K562 (cell line): Measurements from ENCODE around the gene LILRB3. TPM values are rescaled to one million over a fixed set of nuclear protein-coding genes. Genes with fewer than 3 reads are reported as not detected.

ENCODE experiments used
- BHLHE40 ChIP-seq: IDR thresholded peaks from 2 replicates; pipeline ENCODE4 v1.6.1; 2011; ENCODE audit warnings: low read length, improper control_type of control experiment
- BRCA1 ChIP-seq, 2 experiments: fragments of 450-650 bp in 1 of 2; sonication (generic) in 1 of 2; formaldehyde crosslinking in 1 of 2; IDR thresholded peaks; 2 replicates each; pipeline versions ENCODE4 v1.5.0 to v1.6.1; 2017 to 2020; ENCODE audit warnings: mild to moderate bottlenecking in 1 of 2, missing genetic modification reagents in 1 of 2
- BRD9 ChIP-seq: fragments of 450-650 bp; IDR thresholded peaks from 2 replicates; pipeline ENCODE4 v1.6.1; 2018; ENCODE audit warnings: low read depth; ENCODE audit not compliant: partially characterized antibody
- CREB3L1 ChIP-seq: fragments of 450-650 bp; IDR thresholded peaks from 2 replicates; pipeline ENCODE4 v1.6.1; 2014; ENCODE audit warnings: low read depth, mild to moderate bottlenecking, moderate library complexity, borderline replicate concordance
- ELF4 ChIP-seq: fragments of 450-650 bp; formaldehyde crosslinking; IDR thresholded peaks from 2 replicates; pipeline ENCODE4 v1.4.0; 2022; ENCODE audit warnings: missing genetic modification characterization
- FOS ChIP-seq: IDR thresholded peaks from 3 replicates; pipeline ENCODE4 v1.6.1; 2011; ENCODE audit not compliant: insufficient read length; ENCODE audit errors: extremely low read depth
- GATAD2B ChIP-seq: fragments of 450-650 bp; IDR thresholded peaks from 2 replicates; pipeline ENCODE4 v1.6.1; 2017; ENCODE audit warnings: mild to moderate bottlenecking, borderline replicate concordance
- JUNB ChIP-seq: fragments of 450-650 bp; formaldehyde crosslinking; conservative IDR thresholded peaks from 2 replicates; pipeline ENCODE4 v1.4.0; 2020; ENCODE audit warnings: mild to moderate bottlenecking
- KLF13 ChIP-seq: fragments of 450-650 bp; IDR thresholded peaks from 2 replicates; pipeline ENCODE4 v1.6.1; 2016; ENCODE audit warnings: missing genetic modification characterization, low read depth, mild to moderate bottlenecking, missing compliant biosample characterization, moderate library complexity, borderline replicate concordance
- MAFK ChIP-seq: IDR thresholded peaks from 2 replicates; pipeline ENCODE4 v1.6.1; 2011; ENCODE audit warnings: low read length, improper control_type of control experiment
- MAX ChIP-seq: sonication (generic); formaldehyde crosslinking; IDR thresholded peaks from 2 replicates; pipeline ENCODE4 v1.9.0; 2022; ENCODE audit warnings: mild to moderate bottlenecking, missing genetic modification reagents
- MITF ChIP-seq: IDR thresholded peaks from 2 replicates; pipeline ENCODE4 v1.6.1; 2014; ENCODE audit warnings: antibody characterized with exemption
- NELFE ChIP-seq: IDR thresholded peaks from 2 replicates; pipeline ENCODE4 v1.6.1; 2011; ENCODE audit warnings: mild to moderate bottlenecking; ENCODE audit not compliant: insufficient read depth, insufficient read length
- PHF20 ChIP-seq: fragments of 450-650 bp; IDR thresholded peaks from 2 replicates; pipeline ENCODE4 v1.6.1; 2018; ENCODE audit not compliant: partially characterized antibody
- SMARCC2 ChIP-seq: fragments of 450-650 bp; IDR thresholded peaks from 2 replicates; pipeline ENCODE4 v1.6.1; 2017; ENCODE audit warnings: antibody characterized with exemption, moderate library complexity, mild to moderate bottlenecking, low read depth
- SNAPC5 ChIP-seq: fragments of 250-450 bp; sonication (Bioruptor Pico); IDR thresholded peaks from 2 replicates; pipeline ENCODE4 v1.8.0; 2021; ENCODE audit warnings: moderate library complexity, mild to moderate bottlenecking, inconsistent platforms
- SNIP1 ChIP-seq: fragments of 450-650 bp; IDR thresholded peaks from 2 replicates; pipeline ENCODE4 v1.7.1; 2017; ENCODE audit warnings: low read depth, mild to moderate bottlenecking
- STAT6 ChIP-seq: sonication (generic); formaldehyde crosslinking; IDR thresholded peaks from 2 replicates; pipeline ENCODE4 v1.8.1; 2023; ENCODE audit warnings: mild to moderate bottlenecking, missing genetic modification reagents
- TBP ChIP-seq: optimal IDR thresholded peaks from 2 replicates; pipeline ENCODE3; 2011; ENCODE audit warnings: low read depth, low read length, improper control_type of control experiment
- TCF3 ChIP-seq: sonication (generic); formaldehyde crosslinking; IDR thresholded peaks from 2 replicates; pipeline ENCODE4 v1.4.0; 2020; ENCODE audit warnings: mild to moderate bottlenecking, missing genetic modification reagents
- ZNF354B ChIP-seq: fragments of 250-450 bp; sonication (Bioruptor Pico); IDR thresholded peaks from 2 replicates; pipeline ENCODE4 v1.4.0; 2020
- ZNF785 ChIP-seq: fragments of 250-450 bp; sonication (Bioruptor Pico); IDR thresholded peaks from 2 replicates; pipeline ENCODE4 v1.4.0; 2020; ENCODE audit warnings: mild to moderate bottlenecking
- polyA plus RNA-seq, 8 experiments: library from polyadenylated mRNA; depleted of rRNA in 4 of 8; stranded (reverse) in 5 of 8; unstranded in 3 of 8; fragments of >200 nt; fragmentation: Nextera tagmentation in 2 of 8; fragmentation: Illumina TruSeq in 1 of 8; extraction: Ambion mirVana in 2 of 8; extraction: Trizol in 1 of 8; gene quantifications; 2 replicates each; pipeline versions ENCODE4 v1.2.1 to v1.2.3, GENCODE V29; 2011 to 2014; ENCODE audit warnings: inconsistent platforms in 1 of 8, missing spikeins in 1 of 8
- total RNA-seq, 7 experiments: library from RNA; depleted of rRNA in 6 of 7; stranded (reverse); fragments of >200 nt in 6 of 7; fragmentation: Illumina TruSeq in 2 of 7; extraction: Trizol in 2 of 7; gene quantifications; 2 replicates each; pipeline versions ENCODE4 v1.2.1 to v1.2.3, GENCODE V29; 2011 to 2021; ENCODE audit warnings: low replicate concordance in 1 of 7

LILRB3 gene
- total and polyA plus RNA-seq, 9 of the 15 experiments (the other 6 are each of a cell fraction or from before 2014, with no cell fraction given) = 0.01 to 0.09 TPM; not detected in 7

- TF ChIP-seq CREB3L1 (peak; percentile 96), NELFE (no peak), FOS (peak; percentile 25), BRD9 (no peak), SNIP1 (no peak), ELF4 (CRISPR knock-in tag) (no peak), GATAD2B (no peak), BRCA1 (IDR thresholded peaks at IDR 0.05) (no peak), BRCA1 (CRISPR knock-in tag; IDR thresholded peaks at IDR 0.05) (no peak), MITF (no peak), ZNF785 (CRISPR knock-in tag) (no peak), PHF20 (no peak), ZNF354B (CRISPR knock-in tag) (no peak), JUNB (peak; percentile 53; the same call in 1 of the 2 replicates), TBP (peak; percentile 55), MAX (CRISPR knock-in tag) (0 out of 2 replicates have a peak, but pooled peaks have one; percentile 15), SNAPC5 (CRISPR knock-in tag) (no peak), STAT6 (no peak), TCF3 (CRISPR knock-in tag) (no peak), BHLHE40 (no peak), SMARCC2 (peak; percentile 82), MAFK (no peak), KLF13 (tag) (no peak)
These were observed 34.5 kb downstream of the LILRB3 start (continued) for GRCh38 chr19:54188215-54188871.
